Measurements from ENCODE around the gene DACH2.

Gene DACH2

GRCh38 chrX:86830685-86831084 is 682.4 kb downstream of the DACH2 start:
- Histone ChIP-seq H3K27me3 (ENCODE audit: control insufficient read depth, insufficient read depth, low read length) (no peaks in the 10 kb centered on the region), H3K4me3 (ENCODE audit: low read length) (no peak overlapping the region), H3K36me3 (ENCODE audit: control insufficient read depth, insufficient read depth, low read length) (no peaks in the 10 kb centered on the region), H3K4me1 (ENCODE audit: control insufficient read depth, insufficient read depth, low read length) (no peaks in the 10 kb centered on the region), H3K9me3 (ENCODE audit: control insufficient read depth, low read length) (no peaks in the 10 kb centered on the region), H3K9ac (ENCODE audit: low read length) (no peak overlapping the region)

DNA sequence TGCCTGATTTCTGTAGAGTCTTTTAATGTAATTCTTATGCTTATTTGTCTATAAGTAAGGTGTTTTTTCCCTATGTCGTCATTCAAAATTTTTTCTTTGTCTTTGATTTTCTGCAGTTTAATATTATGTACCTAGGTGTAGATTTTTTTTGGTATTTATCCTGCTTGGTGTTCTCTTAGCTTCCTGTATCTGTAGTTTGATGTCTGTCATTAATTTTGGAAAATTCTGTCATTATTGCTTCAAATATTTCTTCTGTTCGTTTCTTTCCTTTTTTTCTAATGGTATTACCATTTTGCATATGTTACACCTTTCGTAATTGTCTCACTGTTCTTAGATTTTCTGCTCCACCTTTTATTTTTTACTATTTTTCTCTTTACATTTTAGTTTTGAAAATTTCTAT is 696.9 kb downstream of the DACH2 start:
- Histone ChIP-seq H3K9ac (ENCODE audit: low read length) (no peak overlapping the region), H3K4me3 (ENCODE audit: low read length) (no peak overlapping the region), H3K4me1 (ENCODE audit: control insufficient read depth, insufficient read depth, low read length) (no peaks in the 10 kb centered on the region), H3K36me3 (ENCODE audit: control insufficient read depth, insufficient read depth, low read length) (no peaks in the 10 kb centered on the region), H3K27me3 (ENCODE audit: control insufficient read depth, insufficient read depth, low read length) (no peaks in the 10 kb centered on the region), H3K9me3 (ENCODE audit: control insufficient read depth, low read length) (no peaks in the 10 kb centered on the region)

Measured in mucosa of stomach (tissue), 1 donor.